Upper lobe of left lung (tissue), 6 donors: ENCODE results near the gene DQX1. TPM values are rescaled to one million over a fixed set of nuclear protein-coding genes. Genes with fewer than 3 reads are reported as not detected.

Experiments
- ATAC-seq, 2 donors: fragments of 200-7000 bp; cut with Tn5 transposase; one replicate each; pipeline ENCODE4 v1.9.1; 2022; ENCODE audit warnings: mild to moderate bottlenecking in 2 of 2, moderate library complexity in 2 of 2; ENCODE audit not compliant: low FRiP score in 2 of 2
- DNase-seq, 2 donors: peaks; one replicate each; pipeline ENCODE4 v3.0.0-alpha.2; 2019 to 2020
- H3K27ac ChIP-seq, 4 donors: fragments of 200-600 bp; sonication (generic); one replicate each; pipeline ENCODE4 v1.5.1; 2016 to 2019
- H3K27me3 ChIP-seq, 4 donors: fragments of 200-600 bp; sonication (generic); one replicate each; pipeline ENCODE4 v1.5.1; 2017 to 2019
- H3K36me3 ChIP-seq, 4 donors: fragments of 200-600 bp; sonication (generic); one replicate each; pipeline ENCODE4 v1.5.1; 2016 to 2019
- H3K4me1 ChIP-seq, 4 donors: fragments of 200-600 bp; sonication (generic); one replicate each; pipeline ENCODE4 v1.5.1; 2018 to 2019
- H3K4me3 ChIP-seq, 4 donors: fragments of 200-600 bp; sonication (generic); one replicate each; pipeline ENCODE4 v1.5.1; 2017 to 2019; ENCODE audit warnings: mild to moderate bottlenecking in 2 of 4, moderate library complexity in 1 of 4
- H3K9me3 ChIP-seq, 4 donors: fragments of 200-600 bp; sonication (generic); one replicate each; pipeline ENCODE4 v1.5.1; 2018 to 2019
- CTCF ChIP-seq, 6 experiments: fragments of 450-650 bp in 4 of 6; fragments of 200-600 bp in 2 of 6; sonication (generic) in 2 of 6; IDR thresholded peaks; one replicate each; pipeline ENCODE4 v1.5.1; 2016 to 2019; ENCODE audit warnings: antibody characterized with exemption in 6 of 6
- EP300 ChIP-seq, 4 donors: sonication (generic); formaldehyde crosslinking; IDR thresholded peaks; one replicate each; pipeline ENCODE4 v1.5.1; 2017; ENCODE audit warnings: antibody characterized with exemption in 4 of 4, control low read depth in 2 of 4
- POLR2A ChIP-seq, 4 donors: fragments of 450-650 bp; IDR thresholded peaks; one replicate each; pipeline ENCODE4 v1.5.1; 2016 to 2017; ENCODE audit warnings: antibody characterized with exemption in 4 of 4, mild to moderate bottlenecking in 2 of 4
- POLR2AphosphoS5 ChIP-seq, 2 donors: sonication (generic); formaldehyde crosslinking; IDR thresholded peaks; one replicate each; pipeline ENCODE4 v1.5.1; 2017; ENCODE audit warnings: antibody characterized with exemption in 2 of 2
- WGBS, 2 donors: methylation state at CpG; one replicate each; pipeline ENCODE4 v1.1.5; 2017 to 2018; 5-methylcytosine and 5-hydroxymethylcytosine counted together
- total RNA-seq, 6 donors: library from RNA; depleted of rRNA in 4 of 6; stranded (reverse); fragments of >200 nt in 4 of 6; gene quantifications; one replicate each; pipeline versions ENCODE4 v1.1.0 to v1.2.1, GENCODE V29; 2016 to 2021
- donor health status: DM: no; HTN: no; CAD: no; lungs with moderate emphysema.
- donor health status: DM: no; HTN: yes; CAD: no; lungs with severe emphysema.

DQX1 gene
- total RNA-seq, 6 donors from 2014 or later = 0.26 to 0.37 (median 0.33) TPM; not detected in 3

- Histone ChIP-seq H3K27ac (peak overlapping the region in 2 of 4 donors; percentile 97 to 100), H3K27me3 (peaks cover 0 to 7% (median 0%) of the 10 kb centered on the region in 4 donors), H3K4me1 (peaks cover 33 to 62% (median 47%) of the 10 kb centered on the region in 4 donors), H3K9me3 (no peaks in the 10 kb centered on the region), H3K36me3 (peaks cover 0 to 22% (median 6%) of the 10 kb centered on the region in 4 donors), H3K4me3 (peak overlapping the region in 2 of 4 donors; percentile 10 to 62)
- WGBS, 2 donors = 94 to 96% methylated on average over 14 of the region's 14 CpGs
- DNase-seq (no peak), ATAC-seq (no peak)
- no peak for TF ChIP-seq EP300 (IDR thresholded peaks at IDR 0.05)
- no peak for TF ChIP-seq POLR2AphosphoS5 (IDR thresholded peaks at IDR 0.05)
- TF ChIP-seq POLR2A (IDR thresholded peaks at IDR 0.05) = no peak
- TF ChIP-seq CTCF (IDR thresholded peaks at IDR 0.05) = no peak
Observed at GRCh38 chr2:74505448-74506246, 20.4 kb downstream of the DQX1 start.

- peak overlapping the region in 1 of 4 donors; percentile 74 for H3K4me3 ChIP-seq
- H3K27me3 ChIP-seq = peaks cover 0 to 17% (median under 1%) of the 10 kb centered on the region in 4 donors
- peaks cover 0 to 22% (median 6%) of the 10 kb centered on the region in 4 donors for H3K36me3 ChIP-seq
- WGBS, 2 donors = 95 to 98% methylated on average over 3 of the region's 3 CpGs
- H3K4me1 ChIP-seq = peaks cover 35 to 67% (median 50%) of the 10 kb centered on the region in 4 donors
- DNase-seq (no peak), ATAC-seq (no peak)
- H3K27ac ChIP-seq = no peak overlapping the region
- TF ChIP-seq POLR2AphosphoS5 (IDR thresholded peaks at IDR 0.05) (no peak), EP300 (IDR thresholded peaks at IDR 0.05) (no peak), CTCF (IDR thresholded peaks at IDR 0.05) (no peak), POLR2A (IDR thresholded peaks at IDR 0.05) (no peak)
- H3K9me3 ChIP-seq = no peaks in the 10 kb centered on the region
Observed at GRCh38 chr2:74504591-74504990, 21.4 kb downstream of the DQX1 start.

- Histone ChIP-seq H3K36me3 (peaks cover 0 to 22% (median 6%) of the 10 kb centered on the region in 4 donors), H3K9me3 (no peaks in the 10 kb centered on the region), H3K4me1 (peaks cover 43 to 75% (median 58%) of the 10 kb centered on the region in 4 donors), H3K4me3 (peak overlapping the region; percentile 18 to 74 (median 56)), H3K27me3 (peaks cover 0 to 25% (median 4%) of the 10 kb centered on the region in 4 donors), H3K27ac (peak overlapping the region; percentile 64 to 90 (median 82))
- DNase-seq (peak in 1 of 2 donors; percentile 51), ATAC-seq (no peak)
- WGBS, 2 donors = 57 to 76% methylated on average over 25 to 45 of the region's 45 CpGs
- TF ChIP-seq EP300 (IDR thresholded peaks at IDR 0.05) (no peak), POLR2A (IDR thresholded peaks at IDR 0.05) (no peak), CTCF (IDR thresholded peaks at IDR 0.05) (no peak), POLR2AphosphoS5 (IDR thresholded peaks at IDR 0.05) (no peak)
Observed at GRCh38 chr2:74503506-74504475, 22.2 kb downstream of the DQX1 start.

- H3K4me1 ChIP-seq = peaks cover 47 to 78% (median 60%) of the 10 kb centered on the region in 4 donors
Observed at GRCh38 chr2:74502720-74503505, 23.1 kb downstream of the DQX1 start.

More at GRCh38 chr2:74502720-74503505, 23.1 kb downstream of the DQX1 start:
- peak; percentile 93 for DNase-seq
- Histone ChIP-seq H3K36me3 (peaks cover 0 to 22% (median 6%) of the 10 kb centered on the region in 4 donors), H3K9me3 (no peaks in the 10 kb centered on the region), H3K4me3 (peak overlapping the region; percentile 54 to 76 (median 66)), H3K27ac (peak overlapping the region; percentile 64 to 90 (median 82)), H3K27me3 (peaks cover 0 to 33% (median 4%) of the 10 kb centered on the region in 4 donors)
- WGBS, 2 donors = 0 to 1% methylated on average over 22 to 39 of the region's 67 CpGs
- TF ChIP-seq POLR2A (IDR thresholded peaks at IDR 0.05) = peak in 3 of 4 donors; percentile 72 to 81 (median 74)
- peak; percentile 45 to 86 for TF ChIP-seq POLR2AphosphoS5 (IDR thresholded peaks at IDR 0.05)
- TF ChIP-seq CTCF (IDR thresholded peaks at IDR 0.05) = peak in 3 of 6 experiments; percentile 12 to 33 (median 19)
- TF ChIP-seq EP300 (IDR thresholded peaks at IDR 0.05) = no peak
- peak; percentile 74 to 87 for ATAC-seq
